CD14-positive monocyte (primary cell): ENCODE measurements around the gene SMARCA4. TPM values are rescaled to one million over a fixed set of nuclear protein-coding genes. Genes with fewer than 3 reads are reported as not detected.
"Not testable (repeated sequence)": the region's sequence is repeated elsewhere in the genome, so short reads cannot be mapped to it uniquely, and the experiment has no call there.

Experiments used
- DNase-seq, 3 donors: peaks; one replicate each; pipeline ENCODE4 v3.0.0-alpha.2; 2011 to 2022
- H2AFZ ChIP-seq: 2 replicates; pipeline ENCODE4 v1.6.0; 2012; ENCODE audit warnings: mild to moderate bottlenecking, low read depth, low read length, inconsistent platforms; ENCODE audit not compliant: insufficient read depth, poor library complexity, severe bottlenecking
- H3K27ac ChIP-seq, 2 donors: 1 replicate in 1 of 2; 2 replicates in 1 of 2; pipeline ENCODE4 v1.5.1; 2012 to 2013; ENCODE audit warnings: low read length in 2 of 2, control low read depth in 1 of 2, inconsistent platforms in 1 of 2, low read depth in 1 of 2, mild to moderate bottlenecking in 1 of 2
- H3K27me3 ChIP-seq, 2 donors: one replicate each; pipeline versions ENCODE4 v1.6.0 to v1.6.1; 2011 to 2013; ENCODE audit warnings: low read length in 2 of 2; ENCODE audit not compliant: control insufficient read depth in 2 of 2, insufficient read depth in 2 of 2
- H3K36me3 ChIP-seq, 2 donors: replicated peaks in 1 of 2; 1 replicate in 1 of 2; 2 replicates in 1 of 2; pipeline versions ENCODE4 v1.5.1 to v1.6.1; 2012 to 2013; ENCODE audit warnings: low read length in 2 of 2, control low read depth in 1 of 2, inconsistent platforms in 1 of 2, mild to moderate bottlenecking in 1 of 2; ENCODE audit not compliant: insufficient read depth in 2 of 2, control insufficient read depth in 1 of 2
- H3K4me1 ChIP-seq, 2 donors: 1 replicate in 1 of 2; 2 replicates in 1 of 2; pipeline versions ENCODE4 v1.5.1 to v1.6.1; 2012 to 2013; ENCODE audit warnings: low read length in 2 of 2, control low read depth in 1 of 2, inconsistent platforms in 1 of 2, mild to moderate bottlenecking in 1 of 2, moderate library complexity in 1 of 2; ENCODE audit not compliant: insufficient read depth in 2 of 2, control insufficient read depth in 1 of 2
- H3K4me2 ChIP-seq: replicated peaks from 2 replicates; pipeline ENCODE3; 2012; ENCODE audit warnings: low read length, moderate library complexity, mild to moderate bottlenecking; ENCODE audit not compliant: poor library complexity, severe bottlenecking; ENCODE audit errors: extremely low read depth
- H3K4me3 ChIP-seq, 3 experiments: fragments of 200-600 bp in 1 of 3; sonication (generic) in 1 of 3; replicated peaks in 1 of 3; 1 replicate in 2 of 3; 2 replicates in 1 of 3; pipeline ENCODE4 v1.5.1; 2011 to 2013; ENCODE audit warnings: low read length in 3 of 3, mild to moderate bottlenecking in 3 of 3, control low read depth in 2 of 3, low read depth in 2 of 3, inconsistent platforms in 1 of 3, moderate library complexity in 1 of 3
- H3K79me2 ChIP-seq: 2 replicates; pipeline ENCODE4 v1.6.0; 2012; ENCODE audit warnings: mild to moderate bottlenecking, control low read depth, inconsistent platforms, low read length, moderate library complexity; ENCODE audit not compliant: insufficient read depth
- H3K9ac ChIP-seq: 2 replicates; pipeline ENCODE4 v1.6.0; 2017; ENCODE audit warnings: low read length, mild to moderate bottlenecking; ENCODE audit not compliant: insufficient read depth, poor library complexity, severe bottlenecking
- H3K9me3 ChIP-seq, 2 donors: replicated peaks in 1 of 2; 1 replicate in 1 of 2; 2 replicates in 1 of 2; pipeline versions ENCODE4 v1.5.1 to v1.6.1; 2012 to 2013; ENCODE audit warnings: low read length in 2 of 2, control low read depth in 1 of 2; ENCODE audit not compliant: control insufficient read depth in 1 of 2, insufficient read depth in 1 of 2
- H4K20me1 ChIP-seq: 2 replicates; pipeline ENCODE4 v1.6.0; 2012; ENCODE audit warnings: mild to moderate bottlenecking, low read length, control low read depth, moderate library complexity; ENCODE audit not compliant: insufficient read depth
- H3K27ac Mint-ChIP-seq, 7 donors: one replicate each; pipeline ENCODE4 v1.8.0; 2020; ENCODE audit warnings: mild to moderate bottlenecking in 7 of 7, mixed read lengths in 7 of 7, moderate library complexity in 6 of 7, inconsistent platforms in 2 of 7
- H3K27me3 Mint-ChIP-seq, 3 donors: one replicate each; pipeline ENCODE4 v1.8.0; 2021 to 2022; ENCODE audit warnings: low read depth in 3 of 3, mild to moderate bottlenecking in 3 of 3, mixed read lengths in 3 of 3, moderate library complexity in 3 of 3, inconsistent platforms in 1 of 3
- H3K36me3 Mint-ChIP-seq, 2 donors: one replicate each; pipeline ENCODE4 v1.8.0; 2020; ENCODE audit warnings: mixed read lengths in 2 of 2, inconsistent platforms in 1 of 2, mild to moderate bottlenecking in 1 of 2
- H3K4me1 Mint-ChIP-seq: one replicate; pipeline ENCODE4 v1.8.0; 2020; ENCODE audit warnings: mild to moderate bottlenecking, mixed read lengths
- H3K4me3 Mint-ChIP-seq, 2 donors: one replicate each; pipeline ENCODE4 v1.8.0; 2020; ENCODE audit warnings: mild to moderate bottlenecking in 2 of 2, mixed read lengths in 2 of 2, moderate library complexity in 1 of 2
- H3K9me3 Mint-ChIP-seq, 7 donors: one replicate each; pipeline ENCODE4 v1.8.0; 2020 to 2022; ENCODE audit warnings: mixed read lengths in 7 of 7, mild to moderate bottlenecking in 6 of 7, moderate library complexity in 6 of 7, inconsistent platforms in 2 of 7
- CTCF ChIP-seq: fragments of 200-600 bp; IDR thresholded peaks from one replicate; pipeline ENCODE4 v1.8.0; 2022; ENCODE audit warnings: antibody characterized with exemption, mild to moderate bottlenecking
- WGBS: methylation state at CpG from one replicate; pipeline ENCODE4 v1.1.5; 2013; ENCODE audit warnings: missing lambda C conversion rate; ENCODE audit not compliant: insufficient coverage; 5-methylcytosine and 5-hydroxymethylcytosine counted together
- intact Hi-C, 2 donors: fragments of 100-400 bp; cut with micrococcal nuclease; formaldehyde crosslinking; loops; one replicate each; pipeline versions ENCODE4 v1.15.0 to v1.15.1; 2023
- polyA plus RNA-seq, 3 donors: library from polyadenylated mRNA; depleted of rRNA in 1 of 3; unstranded in 2 of 3; stranded (reverse) in 1 of 3; fragments of 300-500 nt in 2 of 3; fragments of >200 nt in 1 of 3; fragmentation: Illumina TruSeq in 2 of 3; gene quantifications; 1 replicate in 2 of 3; 2 replicates in 1 of 3; pipeline ENCODE4 v1.2.3, GENCODE V29; 2012 to 2021

SMARCA4 gene
- polyA plus RNA-seq, 3 donors = 5.1 to 53.3 (median 7.0) TPM

GRCh38 chr19:11102944-11103343, 142.1 kb downstream of the SMARCA4 start:
- Mint-ChIP-seq H3K36me3 (peaks cover 68 to 89% of the 10 kb centered on the region in 2 donors), H3K9me3 (peaks cover 0 to 5% (median 0%) of the 10 kb centered on the region in 7 donors), H3K27me3 (peaks cover 0 to 2% (median 1%) of the 10 kb centered on the region in 3 donors), H3K4me1 (no peaks in the 10 kb centered on the region), H3K4me3 (no peak overlapping the region), H3K27ac (no peak overlapping the region)
- no peak overlapping the region for H2AFZ ChIP-seq
- no peaks in the 10 kb centered on the region for H3K27me3 ChIP-seq
- no peak overlapping the region for H3K27ac ChIP-seq
- H3K79me2 ChIP-seq = peaks cover 8% of the 10 kb centered on the region
- intact Hi-C loops = no loop called here
- H3K4me1 ChIP-seq = no peaks in the 10 kb centered on the region
- no peaks in the 10 kb centered on the region for H3K9me3 ChIP-seq
- peaks cover 36 to 72% of the 10 kb centered on the region in 2 donors for H3K36me3 ChIP-seq
- WGBS = 98% methylated on average over 16 of the region's 16 CpGs
- no peak for TF ChIP-seq CTCF
- no peak overlapping the region for H3K4me2 ChIP-seq
- DNase-seq = no peak
- no peak overlapping the region for H3K9ac ChIP-seq
- H4K20me1 ChIP-seq = no peaks in the 10 kb centered on the region
- H3K4me3 ChIP-seq = no peak overlapping the region

GRCh38 chr19:11103667-11104066, 142.8 kb downstream of the SMARCA4 start:
- H3K4me1 ChIP-seq, H3K27ac ChIP-seq, intact Hi-C loops, H3K27me3 ChIP-seq, H3K9me3 ChIP-seq, H3K9ac ChIP-seq, H3K4me1 Mint-ChIP-seq, H3K4me2 ChIP-seq, H3K4me3 Mint-ChIP-seq, H2AFZ ChIP-seq, DNase-seq, H3K79me2 ChIP-seq, H3K9me3 Mint-ChIP-seq, H3K4me3 ChIP-seq, H4K20me1 ChIP-seq, H3K27me3 Mint-ChIP-seq: not testable (repeated sequence)
- peaks cover 42 to 78% of the 10 kb centered on the region in 2 donors for H3K36me3 ChIP-seq
- Mint-ChIP-seq H3K27ac (peak overlapping the region in 1 of 7 donors; percentile 58), H3K36me3 (peaks cover 72 to 94% of the 10 kb centered on the region in 2 donors)
- WGBS = 97% methylated on average over 8 of the region's 10 CpGs
